ENCODE data around the gene ATG12.

DNA sequence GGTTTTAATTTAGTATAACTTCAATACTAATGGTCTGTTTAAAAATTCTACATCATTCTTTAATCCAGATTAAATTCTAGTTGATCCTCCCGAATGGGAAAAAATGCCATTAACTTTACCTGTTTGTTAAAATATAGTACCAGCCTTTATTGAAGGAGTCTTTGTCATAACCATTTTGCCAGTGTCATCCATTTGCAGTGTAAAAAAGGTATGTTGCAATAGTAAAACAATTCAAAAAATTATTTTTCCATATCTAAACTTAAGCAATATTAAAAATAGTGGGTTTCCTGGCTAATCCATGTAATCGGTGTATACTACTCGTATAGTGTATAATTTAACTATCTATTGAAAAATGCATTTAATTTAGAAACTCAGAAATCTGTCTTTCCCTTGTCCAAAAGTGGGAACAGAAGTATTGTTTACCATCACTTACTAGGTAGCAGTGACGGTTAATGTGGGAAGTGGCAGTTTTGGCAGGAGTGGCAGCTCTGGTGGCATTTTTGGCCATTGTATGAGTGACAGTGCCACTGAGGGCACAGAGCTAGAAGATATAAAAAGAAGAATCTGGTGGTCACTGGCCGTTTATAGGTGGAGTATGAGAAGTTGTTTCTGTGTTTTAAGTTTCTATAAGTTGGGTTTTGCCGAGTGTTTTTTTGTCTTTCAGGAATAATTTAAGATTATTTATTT lies 2.2 kb upstream of the ATG12 start:
- TF ChIP-seq CTCF (conservative IDR thresholded peaks at IDR 0.05) (no peak), EZH2 (IDR thresholded peaks at IDR 0.05; ENCODE audit: low read depth) (no peak)

All from PC-9 (cell line).